IPS-20b (cell line): Measurements from ENCODE around the gene KAT6B.
"Not testable (repeated sequence)": the region's sequence is repeated elsewhere in the genome, so short reads cannot be mapped to it uniquely, and the experiment has no call there.

ENCODE experiments used
- H3K27ac ChIP-seq: one replicate; pipeline ENCODE4 v1.5.1; 2013; ENCODE audit warnings: low read length
- H3K27me3 ChIP-seq: 2 replicates; pipeline ENCODE4 v1.6.1; 2013; ENCODE audit warnings: mild to moderate bottlenecking, low read length, inconsistent platforms; ENCODE audit not compliant: insufficient read depth
- H3K36me3 ChIP-seq: 2 replicates; pipeline ENCODE4 v1.6.1; 2013; ENCODE audit warnings: low read depth, mild to moderate bottlenecking, inconsistent platforms, low read length, moderate library complexity; ENCODE audit not compliant: insufficient read depth
- H3K4me1 ChIP-seq: 2 replicates; pipeline ENCODE4 v1.6.1; 2013; ENCODE audit warnings: mild to moderate bottlenecking, control low read depth, inconsistent platforms, low read length, moderate library complexity; ENCODE audit not compliant: insufficient read depth
- H3K4me3 ChIP-seq: 2 replicates; pipeline ENCODE4 v1.5.1; 2013; ENCODE audit warnings: mild to moderate bottlenecking, low read length, inconsistent platforms
- H3K9ac ChIP-seq: 2 replicates; pipeline ENCODE4 v1.6.1; 2013; ENCODE audit warnings: low read depth, mild to moderate bottlenecking, inconsistent platforms, low read length, moderate library complexity
- H3K9me3 ChIP-seq: 2 replicates; pipeline ENCODE4 v1.6.1; 2013; ENCODE audit warnings: mild to moderate bottlenecking, low read depth, low read length, inconsistent platforms; ENCODE audit not compliant: insufficient read depth

Gene KAT6B

GRCh38 chr10:74863551-74863950 is 37.2 kb downstream of the KAT6B start:
- Histone ChIP-seq H3K36me3 (no peaks in the 10 kb centered on the region), H3K27me3 (no peaks in the 10 kb centered on the region), H3K9ac (no peak overlapping the region), H3K9me3 (no peaks in the 10 kb centered on the region), H3K4me3 (peak overlapping the region; percentile 23; the same call in 1 of the 2 replicates), H3K4me1 (peaks cover 33% of the 10 kb centered on the region), H3K27ac (no peak overlapping the region)

GRCh38 chr10:74867351-74867750 is 41.0 kb downstream of the KAT6B start:
- no peaks in the 10 kb centered on the region for H3K27me3 ChIP-seq
- no peak overlapping the region for H3K4me3 ChIP-seq
- no peak overlapping the region for H3K27ac ChIP-seq
- peak overlapping the region; percentile 19; the same call in 1 of the 2 replicates for H3K9ac ChIP-seq
- no peaks in the 10 kb centered on the region for H3K9me3 ChIP-seq
- H3K4me1 ChIP-seq: peaks cover 31% of the 10 kb centered on the region
- no peaks in the 10 kb centered on the region for H3K36me3 ChIP-seq

- Histone ChIP-seq H3K27me3 (no peaks in the 10 kb centered on the region), H3K4me1 (peaks cover 20% of the 10 kb centered on the region), H3K9ac (no peak overlapping the region), H3K9me3 (no peaks in the 10 kb centered on the region), H3K36me3 (no peaks in the 10 kb centered on the region), H3K4me3 (no peak overlapping the region), H3K27ac (no peak overlapping the region)
These were observed 42.1 kb downstream of the KAT6B start for GRCh38 chr10:74868392-74868977.

- H3K4me1 ChIP-seq: peaks cover 15% of the 10 kb centered on the region
- no peaks in the 10 kb centered on the region for H3K27me3 ChIP-seq
- H3K4me3 ChIP-seq: no peak overlapping the region
- H3K9ac ChIP-seq: no peak overlapping the region
- no peak overlapping the region for H3K27ac ChIP-seq
- no peaks in the 10 kb centered on the region for H3K36me3 ChIP-seq
- no peaks in the 10 kb centered on the region for H3K9me3 ChIP-seq
These were observed 43.2 kb downstream of the KAT6B start for GRCh38 chr10:74869635-74870034.

DNA sequence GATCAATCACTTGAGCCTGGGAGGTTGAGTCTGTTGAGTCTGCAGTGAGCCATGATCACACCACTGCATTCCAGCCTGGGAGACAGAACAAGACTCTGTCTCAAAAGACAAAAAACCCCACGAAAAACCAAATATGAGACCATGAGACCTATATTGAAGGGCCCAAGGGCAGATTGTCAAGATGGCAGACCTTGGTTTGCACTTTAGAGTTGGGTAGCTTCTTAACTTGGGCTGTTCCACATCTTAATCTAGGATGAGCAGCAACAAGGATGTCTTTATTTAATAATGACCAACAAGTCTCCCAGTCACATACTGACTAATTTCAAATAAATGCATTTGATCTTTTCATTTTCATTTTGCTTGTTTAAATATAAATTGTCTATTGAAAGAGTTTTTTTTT is 43.8 kb downstream of the KAT6B start:
- Histone ChIP-seq H3K36me3 (no peaks in the 10 kb centered on the region), H3K4me1 (peaks cover 15% of the 10 kb centered on the region), H3K9ac (no peak overlapping the region), H3K27me3 (no peaks in the 10 kb centered on the region), H3K27ac (no peak overlapping the region), H3K4me3 (no peak overlapping the region), H3K9me3 (no peaks in the 10 kb centered on the region)

DNA sequence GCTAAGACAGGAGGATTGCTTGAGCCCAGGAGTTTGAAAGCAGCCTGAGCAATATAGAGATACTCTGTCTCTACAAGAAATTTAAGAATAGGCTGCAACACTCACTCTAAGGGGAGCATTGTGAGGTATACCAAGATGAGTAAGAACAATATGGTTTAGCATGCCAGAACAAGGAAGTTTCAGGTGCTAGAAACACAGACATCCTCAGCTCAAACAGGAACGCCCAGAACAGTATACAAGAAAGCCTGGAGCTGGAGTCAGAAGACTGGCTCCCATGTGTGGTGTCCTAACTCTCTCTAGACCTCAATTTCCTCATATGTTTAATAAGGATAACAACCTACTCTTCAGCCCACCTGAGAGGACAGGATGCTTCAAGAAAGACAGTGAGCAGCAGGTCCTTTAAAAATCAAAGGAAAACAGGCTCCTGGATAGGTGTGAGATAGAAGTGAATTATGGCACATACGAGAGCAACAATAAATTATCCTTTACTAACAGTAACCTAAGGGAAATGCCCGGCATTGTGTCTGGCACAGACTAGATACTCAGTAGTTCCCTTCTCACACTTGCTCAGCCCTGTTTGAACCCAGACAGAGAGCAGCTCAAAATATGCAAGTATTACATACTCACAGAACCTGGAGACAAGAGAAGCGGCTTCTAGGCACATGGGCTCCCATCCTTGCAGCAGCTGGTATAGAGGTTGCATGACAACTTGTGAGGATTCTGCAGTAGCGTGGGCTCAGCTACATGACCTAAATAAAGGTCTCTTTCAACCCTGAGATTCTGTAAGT is 45.4 kb downstream of the KAT6B start:
- Histone ChIP-seq H3K9me3 (no peaks in the 10 kb centered on the region), H3K4me3 (no peak overlapping the region), H3K36me3 (no peaks in the 10 kb centered on the region), H3K27ac (no peak overlapping the region), H3K4me1 (peaks cover 21% of the 10 kb centered on the region), H3K27me3 (no peaks in the 10 kb centered on the region), H3K9ac (no peak overlapping the region)

GRCh38 chr10:74873803-74874454 is 47.5 kb downstream of the KAT6B start:
- H3K4me1 ChIP-seq: peaks cover 6% of the 10 kb centered on the region; the same call in 1 of the 2 replicates
- H3K9ac ChIP-seq: no peak overlapping the region
- no peaks in the 10 kb centered on the region for H3K9me3 ChIP-seq
- no peaks in the 10 kb centered on the region for H3K27me3 ChIP-seq
- no peak overlapping the region for H3K27ac ChIP-seq
- H3K4me3 ChIP-seq: no peak overlapping the region
- H3K36me3 ChIP-seq: no peaks in the 10 kb centered on the region

DNA sequence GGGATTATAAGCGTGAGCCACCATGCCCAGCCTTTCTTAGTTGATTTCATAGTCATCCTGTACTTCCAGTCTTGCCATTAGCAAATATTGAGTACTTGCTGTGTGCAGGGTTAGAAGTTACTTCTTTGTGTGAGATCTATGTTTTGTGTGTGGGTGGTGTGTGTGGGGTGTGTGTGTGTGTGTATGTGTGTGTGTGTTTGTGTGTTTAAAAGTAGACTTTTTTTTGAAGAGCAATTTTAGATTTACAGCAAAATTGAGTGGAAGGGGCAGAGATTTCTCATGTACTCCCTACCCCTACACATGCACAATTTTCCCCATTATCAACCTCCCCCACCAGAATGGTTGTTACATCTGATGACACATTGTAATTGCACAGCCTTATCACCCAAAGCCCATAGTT is 48.2 kb downstream of the KAT6B start:
- no peaks in the 10 kb centered on the region for H3K27me3 ChIP-seq

DNA sequence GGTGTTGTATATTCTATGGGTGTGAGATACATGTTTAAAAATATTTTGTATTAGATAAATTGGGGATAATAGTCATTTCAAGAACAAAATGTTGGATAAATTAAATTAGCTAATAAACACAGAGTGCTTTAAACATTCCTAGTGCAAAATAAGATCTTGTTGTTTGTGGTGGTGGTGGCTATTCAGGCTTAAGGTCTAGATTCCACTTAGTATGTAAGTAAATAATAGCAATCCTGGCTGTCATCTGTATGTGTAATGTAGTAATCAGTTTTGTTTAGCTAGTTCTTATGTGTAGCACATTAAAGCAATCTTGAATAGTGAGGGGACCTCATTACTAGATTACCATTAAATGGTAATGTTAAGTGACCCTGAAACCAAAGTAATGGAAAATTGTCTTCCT is 48.7 kb downstream of the KAT6B start:
- Histone ChIP-seq H3K4me3 (no peak overlapping the region), H3K4me1 (peaks cover 6% of the 10 kb centered on the region; the same call in 1 of the 2 replicates), H3K27ac (no peak overlapping the region), H3K9ac (no peak overlapping the region), H3K27me3 (no peaks in the 10 kb centered on the region), H3K36me3 (no peaks in the 10 kb centered on the region), H3K9me3 (no peaks in the 10 kb centered on the region)

More for the DNA sequence above, 48.2 kb downstream of the KAT6B start:
- H3K9ac ChIP-seq: no peak overlapping the region
- H3K36me3 ChIP-seq: no peaks in the 10 kb centered on the region
- peaks cover 6% of the 10 kb centered on the region; the same call in 1 of the 2 replicates for H3K4me1 ChIP-seq
- H3K27ac ChIP-seq: no peak overlapping the region
- H3K4me3 ChIP-seq: no peak overlapping the region
- H3K9me3 ChIP-seq: no peaks in the 10 kb centered on the region

GRCh38 chr10:74875966-74876365 is 49.6 kb downstream of the KAT6B start:
- Histone ChIP-seq H3K36me3 (no peaks in the 10 kb centered on the region), H3K4me1 (peaks cover 6% of the 10 kb centered on the region; the same call in 1 of the 2 replicates), H3K27me3 (no peaks in the 10 kb centered on the region), H3K4me3 (no peak overlapping the region), H3K9me3 (no peaks in the 10 kb centered on the region), H3K9ac (no peak overlapping the region), H3K27ac (no peak overlapping the region)

- not testable (repeated sequence) for H3K4me1 ChIP-seq, H3K27me3 ChIP-seq, H3K36me3 ChIP-seq, H3K9ac ChIP-seq, H3K27ac ChIP-seq, H3K4me3 ChIP-seq, H3K9me3 ChIP-seq
These were observed 50.7 kb downstream of the KAT6B start for GRCh38 chr10:74877054-74877453.

- no peaks in the 10 kb centered on the region for H3K27me3 ChIP-seq
- no peak overlapping the region for H3K4me3 ChIP-seq
- peaks cover 6% of the 10 kb centered on the region; the same call in 1 of the 2 replicates for H3K4me1 ChIP-seq
- no peaks in the 10 kb centered on the region for H3K9me3 ChIP-seq
- no peak overlapping the region for H3K9ac ChIP-seq
- H3K27ac ChIP-seq: no peak overlapping the region
- no peaks in the 10 kb centered on the region for H3K36me3 ChIP-seq
These were observed 51.5 kb downstream of the KAT6B start for GRCh38 chr10:74877898-74878297.
